NCI-H1694 treated with DMSO at 0.1 percent for 48 hours (cell line): ENCODE measurements around the gene HOXC10.

ENCODE experiments used
- DNase-seq: peaks from one replicate; lab custom pipeline; 2025; lab: John Stamatoyannopoulos, UW

HOXC10 gene

GRCh38 chr12:53950789-53951576 lies 34.0 kb upstream of the HOXC10 start:
- DNase-seq = no peak

GRCh38 chr12:53951577-53952334 lies 33.2 kb upstream of the HOXC10 start:
- DNase-seq = no peak

- no peak for DNase-seq
Measured at GRCh38 chr12:53952335-53952694, 32.6 kb upstream of the HOXC10 start.

DNA sequence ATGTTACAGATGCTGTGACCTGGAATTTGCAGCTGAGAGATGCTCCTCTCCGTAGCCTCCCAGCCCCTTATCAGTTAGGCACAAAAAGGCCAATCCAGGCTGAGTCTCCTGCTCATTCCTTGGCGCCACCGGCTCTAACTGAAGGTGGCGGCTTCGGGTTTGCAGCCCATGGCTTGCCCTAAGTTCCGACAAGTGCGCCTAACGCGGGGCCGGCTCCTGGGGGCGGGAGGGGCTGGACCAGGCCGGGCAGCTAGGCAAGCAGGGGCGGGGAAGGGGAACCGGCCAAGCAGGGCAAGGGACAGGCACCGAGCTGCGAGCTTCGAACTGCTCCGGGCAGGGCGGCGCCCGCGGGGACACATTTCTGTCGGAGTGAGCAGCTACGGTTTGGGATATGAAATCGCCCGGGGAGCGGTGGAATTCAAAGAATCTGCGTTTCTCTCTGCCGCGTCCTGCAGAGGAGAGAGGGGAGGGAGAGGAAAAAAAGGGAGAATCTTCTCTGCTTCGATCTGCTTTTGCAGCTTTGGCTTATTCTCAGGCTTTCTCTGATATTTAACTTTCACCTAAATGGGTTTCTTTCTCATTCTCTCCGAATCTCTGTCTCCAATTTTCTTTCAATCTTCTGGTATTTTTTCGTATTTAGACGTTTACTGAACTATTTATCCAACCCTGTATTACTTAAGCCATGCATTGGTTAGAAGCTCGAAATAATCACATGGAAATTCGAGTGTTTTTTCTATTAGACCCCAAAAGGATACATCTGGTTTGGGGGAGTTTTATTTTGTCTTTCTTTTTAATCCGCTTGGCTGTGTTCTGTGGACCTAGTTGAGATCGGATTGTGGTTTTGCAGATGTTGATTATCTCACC lies 31.8 kb upstream of the HOXC10 start:
- no peak for DNase-seq

DNA sequence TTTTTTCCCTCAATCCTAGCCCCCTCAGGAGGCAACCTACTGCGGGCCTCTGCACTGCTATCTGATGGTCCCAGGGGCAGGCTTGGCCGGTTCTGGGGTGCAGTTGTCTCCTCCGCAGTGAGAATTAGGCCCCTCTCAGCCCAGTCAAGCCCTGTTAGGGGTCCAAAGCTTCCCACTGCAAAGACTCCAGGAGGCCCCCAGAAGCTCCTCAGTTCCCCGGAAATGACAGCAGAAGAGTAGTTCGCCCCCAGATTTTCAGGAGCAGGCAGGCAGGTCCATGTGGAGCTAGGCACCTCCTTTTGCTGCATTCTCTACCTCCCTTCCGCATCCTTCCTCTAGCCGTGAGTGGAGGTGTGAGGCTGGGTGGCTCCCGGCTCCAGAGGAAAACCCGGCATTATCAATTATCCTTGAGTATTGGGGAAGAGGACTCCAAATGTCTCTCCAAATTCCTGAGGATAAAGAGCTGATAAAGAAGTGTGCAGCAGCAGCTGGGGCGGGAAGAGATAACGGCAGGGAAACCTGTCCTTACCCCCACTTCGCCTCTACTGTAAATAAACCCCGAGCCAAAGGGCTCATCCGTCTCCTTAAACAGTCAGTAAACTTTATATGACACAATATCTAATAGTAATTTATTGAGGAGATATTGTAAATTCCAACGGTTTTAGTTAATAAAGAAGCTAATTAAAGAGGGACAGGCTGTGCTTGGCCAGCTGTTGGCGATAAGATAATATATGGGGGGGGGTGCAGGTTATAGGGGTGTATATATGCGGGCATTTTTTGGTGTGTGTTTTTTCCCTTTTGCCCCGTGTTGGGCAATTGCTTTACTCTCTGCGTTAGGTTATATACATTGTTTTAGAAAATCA lies 30.9 kb upstream of the HOXC10 start:
- no peak for DNase-seq

DNA sequence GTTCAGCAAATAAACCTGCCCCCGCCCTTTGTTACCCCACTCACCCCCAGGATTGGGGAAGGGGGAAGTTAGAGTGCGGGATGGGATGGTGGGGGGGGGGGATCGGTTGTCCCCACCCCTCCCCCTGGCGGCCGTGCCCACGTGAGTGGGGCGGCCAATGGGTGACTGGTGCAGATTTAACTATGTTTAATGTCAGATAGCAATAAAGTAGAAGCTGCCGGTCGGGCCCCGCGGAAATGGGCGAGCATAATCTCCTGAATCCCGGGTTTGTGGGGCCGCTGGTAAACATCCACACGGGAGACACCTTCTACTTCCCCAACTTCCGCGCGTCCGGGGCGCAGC lies 30.3 kb upstream of the HOXC10 start, which contains the start of gene HOXC12:
Gene HOXC12 (plus strand): TSS at position 210 of the 342 bp plus-strand sequence. CDS start 27 bp downstream, at position 237.
- no peak for DNase-seq

GRCh38 chr12:53955036-53955775 lies 29.7 kb upstream of the HOXC10 start:
- no peak for DNase-seq

DNA sequence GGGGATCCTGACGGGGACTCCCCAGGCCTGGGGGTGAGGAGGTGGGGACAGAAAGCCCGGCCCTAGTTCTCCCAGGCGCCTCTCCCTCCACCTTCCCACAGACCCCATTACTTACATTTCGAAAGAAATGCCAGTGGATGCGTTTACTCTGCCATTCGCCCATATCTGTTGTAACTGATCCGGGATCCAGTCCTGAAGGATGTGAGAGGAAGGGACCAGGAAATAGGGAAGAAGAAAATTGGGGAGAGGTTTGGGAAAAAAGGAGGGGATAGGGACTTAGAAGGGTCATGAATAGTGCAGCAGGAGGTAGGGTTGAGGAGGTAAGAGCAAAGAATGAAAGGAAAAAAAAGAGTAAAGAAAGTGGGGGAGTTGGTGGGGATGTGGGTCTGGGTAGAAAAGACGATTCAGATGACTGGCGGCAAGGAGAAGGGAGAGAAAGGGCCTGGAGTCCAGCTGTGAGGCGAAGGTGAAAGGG lies 29.1 kb upstream of the HOXC10 start:
- no peak for DNase-seq

DNA sequence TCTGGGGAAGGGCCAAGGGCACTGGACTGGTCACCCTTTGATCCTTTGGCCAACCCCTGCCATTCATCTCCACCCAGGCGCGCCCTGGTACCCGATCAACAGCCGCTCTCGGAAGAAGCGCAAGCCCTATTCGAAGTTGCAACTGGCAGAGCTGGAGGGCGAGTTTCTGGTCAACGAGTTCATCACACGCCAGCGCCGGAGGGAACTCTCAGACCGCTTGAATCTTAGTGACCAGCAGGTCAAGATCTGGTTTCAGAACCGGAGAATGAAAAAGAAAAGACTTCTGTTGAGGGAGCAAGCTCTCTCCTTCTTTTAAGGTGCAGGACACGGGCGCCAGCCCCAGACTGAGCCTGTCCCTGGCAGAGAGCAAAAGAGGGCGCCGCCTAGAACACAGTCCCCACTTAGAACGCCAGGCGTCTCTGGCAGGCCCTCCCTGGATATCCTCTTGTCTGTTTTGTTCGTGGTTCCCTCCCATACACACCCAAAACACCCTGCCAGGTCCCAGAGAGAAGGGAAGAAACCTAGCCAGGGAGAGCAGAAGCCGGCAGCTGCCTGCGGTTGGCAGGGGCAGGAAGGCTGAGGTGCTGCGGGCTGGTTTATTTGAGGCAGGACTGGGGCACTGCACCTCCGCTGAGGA lies 28.6 kb upstream of the HOXC10 start:
- DNase-seq = no peak

DNA sequence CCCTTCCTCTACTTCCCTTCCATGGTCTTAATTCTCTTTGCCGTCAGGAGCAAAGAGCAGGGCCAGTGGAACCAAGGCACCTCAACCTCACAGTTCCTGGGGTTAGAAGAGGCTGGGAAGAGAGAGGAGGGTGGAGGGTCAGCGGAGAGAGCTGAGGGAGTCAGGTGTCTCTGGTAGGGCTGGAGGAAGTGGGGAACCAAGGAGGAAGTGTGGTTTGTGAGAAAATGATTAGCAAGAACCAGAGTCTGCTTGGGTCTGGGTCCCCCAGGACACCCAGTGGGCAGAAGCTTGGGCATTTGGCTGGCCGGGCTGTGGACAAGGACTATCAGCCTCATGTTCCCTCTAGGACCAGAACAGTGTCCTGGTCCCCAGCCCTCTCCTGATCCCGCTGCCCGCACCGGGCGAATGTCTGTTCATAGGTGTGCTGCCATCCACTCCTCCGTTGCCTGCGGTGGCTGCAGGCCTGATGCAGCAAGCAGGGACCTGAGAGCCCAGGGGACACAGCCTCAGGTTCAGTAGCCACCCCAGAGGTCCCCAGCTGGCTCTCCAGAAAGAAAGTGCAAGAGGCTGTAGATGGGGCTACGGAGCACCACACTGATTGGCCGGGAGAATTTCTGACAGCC lies 27.9 kb upstream of the HOXC10 start:
- DNase-seq = no peak

DNA sequence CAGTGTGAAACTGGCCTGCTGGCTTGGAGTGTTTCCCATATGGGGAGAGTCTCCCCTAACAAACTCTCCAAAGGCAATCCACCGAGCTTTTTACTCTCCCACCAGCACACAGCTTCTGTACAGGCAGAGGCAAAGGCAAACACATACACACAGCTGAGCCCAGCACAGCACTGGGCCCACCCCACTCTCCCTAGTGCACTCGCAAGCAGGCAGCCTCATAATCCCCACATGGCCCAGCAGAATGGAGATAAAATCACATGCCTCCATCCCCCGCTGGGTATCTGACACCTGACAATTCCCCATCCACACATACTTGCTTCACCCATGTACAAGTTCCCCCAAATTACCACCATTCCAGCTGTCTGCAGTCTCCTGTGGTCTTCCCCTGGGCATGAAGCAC lies 26.8 kb upstream of the HOXC10 start:
- DNase-seq = no peak

GRCh38 chr12:53959314-53959713 lies 25.6 kb upstream of the HOXC10 start:
- DNase-seq = no peak

- DNase-seq = no peak
Measured at GRCh38 chr12:53960187-53961024, 24.5 kb upstream of the HOXC10 start.

DNA sequence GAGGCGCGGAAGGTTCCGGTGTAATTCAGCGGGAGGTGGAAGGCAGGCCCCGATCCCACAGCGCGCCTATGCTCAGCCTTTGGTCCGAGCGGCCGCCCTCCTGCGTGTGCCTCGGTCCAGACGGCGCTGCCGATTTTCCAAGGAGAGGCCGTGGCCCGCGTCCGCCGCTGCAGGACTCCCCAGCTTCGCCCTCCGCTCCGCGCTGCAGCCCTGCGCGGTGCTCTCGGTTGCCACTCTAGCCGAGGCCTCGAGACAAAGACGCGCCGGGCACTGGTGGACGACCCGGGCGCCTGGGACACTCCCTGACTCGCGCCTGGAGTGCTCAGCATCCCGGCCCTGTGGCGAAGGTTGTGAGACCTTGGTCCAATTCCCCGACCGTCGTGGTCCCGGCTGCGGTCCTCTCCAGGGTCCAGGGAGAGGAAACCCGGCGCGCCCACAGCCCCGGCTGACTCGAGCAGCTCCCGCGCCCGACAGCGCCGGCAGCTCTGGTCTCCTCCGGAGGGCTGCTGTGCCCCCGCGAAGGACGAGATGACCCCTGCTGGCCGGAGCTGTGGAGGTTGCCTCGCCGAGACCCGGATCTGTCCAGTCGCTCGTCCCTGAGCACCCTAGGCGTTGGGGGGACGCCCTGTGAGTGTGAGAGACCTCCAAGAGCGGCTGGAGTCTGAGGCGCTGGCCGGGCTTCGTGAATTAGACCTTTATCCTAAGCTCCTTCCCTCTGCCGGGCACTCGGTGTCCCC lies 23.8 kb upstream of the HOXC10 start:
- no peak for DNase-seq

DNA sequence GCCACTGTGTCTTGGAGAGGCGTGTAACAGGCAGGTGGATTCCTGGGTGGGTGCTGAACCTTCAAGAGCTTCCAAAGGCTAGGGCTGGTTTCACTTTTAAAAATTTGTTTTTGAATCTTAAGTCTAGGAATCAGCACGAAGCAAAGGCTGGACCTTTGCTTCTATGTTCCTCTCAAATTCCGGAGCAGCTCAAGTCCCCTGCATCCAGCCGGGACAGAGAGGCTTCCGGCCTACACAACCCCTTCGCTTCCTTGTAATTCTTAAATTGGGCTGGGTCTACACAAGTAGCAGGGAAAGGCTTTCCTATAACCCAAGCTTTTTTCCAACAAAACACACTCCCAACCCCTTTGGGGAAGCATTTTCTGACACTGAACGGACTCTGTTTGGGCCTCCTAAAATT lies 21.9 kb upstream of the HOXC10 start:
- no peak for DNase-seq

DNA sequence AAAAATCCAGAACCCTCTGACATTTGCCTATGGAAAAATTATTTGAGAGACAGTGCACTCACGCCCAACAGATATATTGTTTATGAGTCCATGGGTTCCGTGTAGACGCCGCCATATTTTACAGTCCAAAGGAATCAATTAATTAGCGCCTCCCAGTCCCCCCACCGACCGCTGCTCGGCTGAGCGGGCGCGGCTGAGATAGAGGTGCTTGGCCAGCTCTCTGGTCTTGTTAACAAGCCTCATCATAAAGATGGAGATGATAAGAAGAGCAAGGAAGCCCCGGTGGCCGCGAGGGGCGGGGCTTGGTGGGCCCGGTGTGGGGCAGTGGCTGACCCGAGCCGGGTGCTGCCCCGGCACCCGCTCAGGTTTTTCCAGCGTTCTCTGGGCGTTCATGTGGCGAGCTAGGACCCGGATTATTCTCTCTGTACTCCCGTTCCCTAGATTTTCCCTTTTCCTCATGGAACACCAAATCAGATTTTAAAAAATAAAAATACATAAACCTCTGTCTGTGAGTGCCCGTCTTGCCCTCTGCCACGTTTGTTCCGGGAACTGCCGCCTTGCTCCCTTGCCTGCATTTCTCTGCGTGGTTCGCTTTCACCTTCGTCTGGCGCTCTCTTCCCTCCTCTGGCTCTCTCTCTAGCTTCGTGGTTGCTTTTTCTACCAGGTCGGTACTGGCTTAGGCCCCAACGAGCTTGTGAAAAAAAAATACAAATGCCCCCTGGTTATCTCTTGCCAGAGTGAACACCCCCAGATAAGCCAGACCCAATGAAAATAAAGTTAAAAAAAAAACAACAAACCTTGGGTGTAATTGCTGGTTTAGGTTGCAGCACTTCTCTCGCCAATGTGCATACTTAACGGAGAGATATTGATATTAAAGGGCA lies 21.3 kb upstream of the HOXC10 start:
- no peak for DNase-seq

- DNase-seq = no peak
Measured at GRCh38 chr12:53964315-53964713, 20.6 kb upstream of the HOXC10 start.
